Mammary epithelial cell (primary cell): Measurements from ENCODE around the gene IL3.

Experiments
- EZH2 ChIP-seq: IDR thresholded peaks from 2 replicates; pipeline ENCODE4 v1.6.1; 2012; ENCODE audit warnings: low read length, inconsistent platforms, borderline replicate concordance
- TF ChIP-seq, protein P1 (sequence below), 2 donors: IDR thresholded peaks in 1 of 2; conservative IDR thresholded peaks in 1 of 2; 2 replicates each; pipeline ENCODE4 v1.5.1; 2011 to 2012; ENCODE audit warnings: inconsistent platforms in 2 of 2, low read length in 2 of 2, mild to moderate bottlenecking in 2 of 2, control low read depth in 1 of 2, low read depth in 1 of 2; ENCODE audit not compliant: insufficient read depth in 1 of 2; ENCODE audit errors: extremely low read depth in 1 of 2

GRCh38 chr5:132059043-132059695 lies 1.3 kb upstream of the IL3 start:
- TF ChIP-seq, protein P1, sequence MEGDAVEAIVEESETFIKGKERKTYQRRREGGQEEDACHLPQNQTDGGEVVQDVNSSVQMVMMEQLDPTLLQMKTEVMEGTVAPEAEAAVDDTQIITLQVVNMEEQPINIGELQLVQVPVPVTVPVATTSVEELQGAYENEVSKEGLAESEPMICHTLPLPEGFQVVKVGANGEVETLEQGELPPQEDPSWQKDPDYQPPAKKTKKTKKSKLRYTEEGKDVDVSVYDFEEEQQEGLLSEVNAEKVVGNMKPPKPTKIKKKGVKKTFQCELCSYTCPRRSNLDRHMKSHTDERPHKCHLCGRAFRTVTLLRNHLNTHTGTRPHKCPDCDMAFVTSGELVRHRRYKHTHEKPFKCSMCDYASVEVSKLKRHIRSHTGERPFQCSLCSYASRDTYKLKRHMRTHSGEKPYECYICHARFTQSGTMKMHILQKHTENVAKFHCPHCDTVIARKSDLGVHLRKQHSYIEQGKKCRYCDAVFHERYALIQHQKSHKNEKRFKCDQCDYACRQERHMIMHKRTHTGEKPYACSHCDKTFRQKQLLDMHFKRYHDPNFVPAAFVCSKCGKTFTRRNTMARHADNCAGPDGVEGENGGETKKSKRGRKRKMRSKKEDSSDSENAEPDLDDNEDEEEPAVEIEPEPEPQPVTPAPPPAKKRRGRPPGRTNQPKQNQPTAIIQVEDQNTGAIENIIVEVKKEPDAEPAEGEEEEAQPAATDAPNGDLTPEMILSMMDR (conservative IDR thresholded peaks at IDR 0.05 in 1 of 2, IDR thresholded peaks at IDR 0.05 in 1 of 2; ENCODE audit: extremely low read depth in 1 of 2, insufficient read depth in 1 of 2, low read depth in 1 of 2, low read length in 2 of 2): no peak
- no peak for TF ChIP-seq EZH2
